LoVo (cell line): ENCODE data around the gene KIF1B.
"Not testable (repeated sequence)": the region's sequence is repeated elsewhere in the genome, so short reads cannot be mapped to it uniquely, and the experiment has no call there.

Experiments used
- DNase-seq: peaks from one replicate; pipeline ENCODE4 v3.0.0-alpha.2; 2016; ENCODE audit warnings: low spot score

KIF1B gene

DNA sequence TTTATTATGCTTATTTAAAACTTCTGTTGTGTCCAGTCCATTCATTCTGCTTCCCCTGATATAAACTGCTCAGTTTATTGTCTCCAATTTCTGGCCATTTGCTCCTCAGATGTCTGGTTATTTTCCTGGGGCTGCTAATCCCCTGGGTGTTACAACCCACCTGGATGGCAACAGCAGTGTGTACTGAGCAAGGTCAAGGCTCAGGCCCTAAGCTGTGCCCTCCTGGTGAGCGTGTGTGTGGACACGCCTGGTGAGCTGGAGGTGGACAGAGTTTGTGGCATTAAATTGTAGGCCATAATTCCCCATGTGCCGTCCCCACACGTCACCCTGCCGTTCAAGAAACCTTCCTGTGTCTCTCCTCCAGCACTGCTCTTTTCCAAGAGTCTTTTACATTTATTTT is 18.1 kb upstream of the KIF1B start:
- DNase-seq: no peak

DNA sequence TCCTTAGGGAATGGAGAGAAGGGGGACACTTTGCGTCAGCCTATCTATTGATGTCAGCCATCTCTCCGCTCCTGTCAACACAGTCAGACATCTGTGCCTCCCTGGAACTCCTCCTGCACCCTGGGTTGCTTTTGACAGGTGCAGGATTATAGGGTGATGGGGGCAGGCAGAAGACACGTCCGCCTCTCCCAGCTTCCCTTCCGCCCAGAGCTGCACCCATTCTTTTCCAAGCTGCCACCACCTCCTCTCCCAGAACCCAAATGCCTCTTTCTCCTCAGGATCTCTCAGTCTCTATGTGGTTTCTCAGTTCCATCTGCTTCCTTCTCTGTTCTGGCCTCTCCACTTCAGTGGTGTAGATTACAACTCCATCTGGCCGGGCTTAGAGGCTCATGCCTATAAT is 17.1 kb upstream of the KIF1B start:
- DNase-seq: no peak

GRCh38 chr1:10195570-10195969 is 14.8 kb upstream of the KIF1B start:
- DNase-seq: peak; percentile 40

DNA sequence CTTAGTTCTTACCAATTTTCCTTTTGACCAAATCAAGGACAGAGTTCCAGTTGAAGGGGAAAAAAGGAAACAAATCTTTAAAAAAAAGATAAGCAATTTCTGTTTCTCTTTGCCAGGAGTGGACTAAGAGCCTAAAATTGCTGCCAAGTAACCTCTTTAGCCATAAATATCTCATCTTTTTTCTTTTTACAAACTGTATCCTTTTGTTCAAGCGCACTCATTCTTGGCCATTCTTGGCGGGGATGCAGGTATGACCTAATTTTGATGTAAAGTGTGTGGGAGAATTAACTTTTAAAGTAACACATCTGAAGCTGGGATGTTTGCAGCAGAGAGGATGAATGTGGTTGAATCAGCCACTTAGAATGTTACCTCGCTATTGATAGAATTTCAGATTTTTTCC is 13.4 kb upstream of the KIF1B start:
- no peak for DNase-seq

GRCh38 chr1:10200620-10201019 is 9.8 kb upstream of the KIF1B start:
- DNase-seq: no peak

DNA sequence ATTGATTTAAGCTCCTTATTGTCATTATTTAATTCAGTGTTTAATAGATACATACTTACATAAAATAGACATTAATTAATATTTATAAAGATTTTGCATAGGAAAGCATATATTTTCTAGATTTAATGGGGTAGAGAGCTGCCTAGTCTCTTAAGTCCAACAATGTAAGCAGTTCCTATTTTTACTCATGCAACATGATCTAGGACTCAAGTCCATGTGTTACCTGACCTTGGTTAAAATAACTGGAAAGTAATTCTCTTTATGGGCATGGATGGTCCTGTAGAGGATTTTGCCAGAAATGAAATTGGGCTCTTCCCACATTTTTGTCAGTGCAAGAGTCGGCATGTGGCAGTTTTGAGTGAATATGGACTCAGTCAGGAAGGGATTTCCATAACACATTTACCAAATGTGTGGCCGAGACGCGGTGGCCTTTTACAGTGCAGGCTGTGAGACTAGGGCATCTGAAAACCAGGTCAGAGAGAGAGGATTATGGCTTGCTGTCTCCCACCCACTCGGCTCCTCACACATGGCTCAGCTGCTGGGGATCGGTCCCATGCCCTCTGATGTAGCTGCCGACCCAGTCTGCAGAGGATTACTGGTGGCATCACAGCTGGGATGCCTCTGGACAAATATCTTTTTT is 6.2 kb upstream of the KIF1B start:
- DNase-seq: no peak

DNA sequence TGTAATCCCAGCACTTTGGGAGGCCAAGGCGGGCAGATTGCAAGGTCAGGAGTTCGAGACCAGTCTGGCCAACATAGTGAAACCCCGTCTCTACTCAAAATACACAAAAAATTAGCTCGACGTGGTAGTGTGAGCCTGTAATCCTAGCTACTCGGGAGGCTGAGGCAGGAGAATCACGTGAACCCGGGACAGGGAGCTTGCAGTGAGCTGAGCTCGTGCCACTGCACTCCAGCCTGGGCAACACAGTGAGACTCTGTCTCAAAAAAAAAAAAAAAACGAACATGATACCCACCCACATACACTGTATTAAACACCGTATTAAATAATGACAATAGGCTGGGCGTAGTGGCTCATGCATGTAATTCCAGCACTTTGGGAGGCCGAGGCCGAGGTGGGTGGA is 5.2 kb upstream of the KIF1B start:
- DNase-seq: not testable (repeated sequence)

DNA sequence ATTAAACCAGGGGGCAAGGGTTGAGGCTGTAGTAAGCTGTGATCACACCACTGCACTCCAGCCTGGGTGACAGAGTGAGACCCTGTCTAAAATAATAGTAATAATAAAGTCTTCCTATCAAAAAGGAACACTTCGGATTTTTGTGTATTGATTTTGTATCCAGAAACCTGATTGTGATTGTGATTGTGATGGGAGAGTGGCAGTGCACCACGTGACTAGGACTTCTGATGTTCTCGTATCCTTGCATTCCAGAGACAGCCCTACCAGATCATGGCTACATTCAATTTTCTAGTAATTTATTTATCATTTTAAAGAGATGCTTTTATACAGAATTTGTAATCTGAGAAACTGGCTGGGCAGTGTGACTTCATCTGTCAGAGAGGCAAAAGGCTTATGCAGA is 2.6 kb upstream of the KIF1B start:
- DNase-seq: no peak

GRCh38 chr1:10208537-10208936 is 1.8 kb upstream of the KIF1B start:
- no peak for DNase-seq

DNA sequence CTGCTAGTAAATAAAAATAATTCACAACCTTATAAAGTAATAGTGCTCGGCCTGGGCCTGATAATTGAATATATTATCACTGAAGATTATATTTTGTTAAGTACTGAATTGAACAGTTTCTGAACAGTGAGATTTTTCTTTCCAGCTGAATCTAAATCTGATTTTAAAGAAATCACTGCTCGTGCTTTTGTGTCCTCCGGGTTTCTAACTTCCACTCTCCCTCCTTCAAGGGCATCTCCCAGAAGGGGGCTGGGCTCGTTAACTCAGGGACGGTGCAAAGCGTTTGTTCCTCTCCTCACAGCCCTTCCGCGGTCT is 823 bp upstream of the KIF1B start:
- DNase-seq: no peak

DNA sequence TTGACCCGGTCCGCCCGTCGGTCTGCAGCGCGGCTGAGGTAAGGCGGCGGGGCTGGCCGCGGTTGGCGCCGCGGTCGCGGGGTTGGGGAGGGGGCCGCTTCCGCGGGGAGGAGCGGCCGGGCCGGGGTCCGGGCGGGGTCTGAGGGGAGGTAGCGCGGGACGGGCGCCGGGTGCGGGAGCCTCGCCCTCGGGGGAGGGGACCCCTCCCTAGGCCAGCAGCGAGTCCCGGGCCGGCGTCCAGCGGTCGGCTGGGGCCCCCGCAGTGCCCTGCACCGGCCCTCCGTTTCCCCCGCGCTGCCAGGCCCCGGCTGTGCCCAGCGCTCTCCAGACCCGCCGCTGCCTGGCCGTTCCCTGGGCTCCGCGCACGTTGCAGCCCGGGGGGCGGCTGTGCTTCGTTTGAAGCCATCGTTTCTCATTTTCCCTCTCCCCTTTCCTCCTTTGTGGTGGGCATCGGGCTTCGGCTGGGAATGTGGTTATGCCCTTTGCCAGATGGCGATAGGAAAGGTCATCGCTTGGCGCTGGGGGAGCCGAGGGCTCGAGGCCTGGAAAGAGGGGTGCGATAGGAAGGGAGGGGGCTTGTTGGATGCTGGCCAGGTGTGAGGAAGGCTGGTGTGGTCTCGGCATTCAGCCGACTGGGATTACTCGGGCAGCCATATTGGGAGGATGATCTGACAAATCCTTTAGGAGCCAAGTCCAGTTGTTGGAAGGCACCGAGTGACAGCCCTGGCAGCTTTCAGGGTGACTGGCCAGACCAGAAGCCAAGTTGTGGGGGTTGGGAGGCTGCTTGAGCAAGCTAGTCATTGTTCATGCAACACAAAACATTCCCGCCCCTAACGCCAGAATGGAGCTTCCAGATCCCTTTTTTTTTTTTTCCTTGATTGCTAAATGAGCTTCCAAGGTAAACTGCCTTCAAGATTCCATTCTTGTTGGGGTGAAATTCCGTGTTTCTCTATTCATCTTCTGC is 753 bp downstream of the KIF1B start:
- peak; percentile 82 for DNase-seq

- no peak for DNase-seq
Measured at GRCh38 chr1:10211805-10212410, 1.5 kb downstream of the KIF1B start.

DNA sequence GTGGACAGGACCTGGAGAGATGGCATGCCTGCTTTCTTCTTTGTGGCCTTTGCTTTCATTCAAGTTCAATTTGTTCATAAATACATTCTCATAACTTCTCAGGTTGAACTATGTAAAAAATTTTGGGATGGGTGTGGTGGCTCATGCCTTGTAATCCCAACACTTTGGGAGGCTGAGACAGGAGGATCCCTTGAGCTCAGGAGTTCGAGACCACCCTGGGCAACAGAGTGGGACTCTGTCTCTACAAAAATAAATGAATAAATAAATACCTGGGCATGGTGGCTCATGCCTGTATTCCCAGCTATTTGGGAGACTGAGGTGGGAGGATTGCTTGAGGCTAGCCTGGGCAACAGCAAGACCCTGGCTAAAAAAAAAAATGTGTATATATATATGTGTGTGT is 2.1 kb downstream of the KIF1B start:
- no peak for DNase-seq

DNA sequence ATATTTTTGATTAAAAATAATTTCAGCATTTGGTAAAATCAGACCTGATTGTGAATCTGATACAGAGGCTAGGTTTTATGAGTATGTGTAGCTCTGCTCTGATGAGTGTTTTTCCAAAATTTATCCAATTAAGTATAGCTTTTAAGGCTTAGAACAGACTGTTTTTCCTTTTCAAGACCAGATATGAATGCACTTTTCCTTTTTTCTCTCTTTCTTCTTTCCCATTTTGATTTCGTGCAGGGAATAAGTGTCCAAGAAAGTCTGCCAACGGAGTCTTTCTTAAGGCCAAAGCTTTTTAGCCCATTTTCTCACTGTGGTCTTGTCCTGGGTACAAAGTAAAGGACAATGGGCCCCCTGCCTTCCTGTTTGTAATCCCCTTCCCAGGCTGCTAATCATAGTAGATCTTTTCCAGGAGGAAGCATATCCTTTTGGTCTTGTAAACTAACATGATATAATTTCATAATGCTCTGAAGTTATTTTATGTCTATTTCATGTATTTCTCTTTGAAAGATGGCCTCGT is 2.9 kb downstream of the KIF1B start:
- DNase-seq: no peak

- DNase-seq: no peak
Measured at GRCh38 chr1:10216090-10216749, 5.8 kb downstream of the KIF1B start.

DNA sequence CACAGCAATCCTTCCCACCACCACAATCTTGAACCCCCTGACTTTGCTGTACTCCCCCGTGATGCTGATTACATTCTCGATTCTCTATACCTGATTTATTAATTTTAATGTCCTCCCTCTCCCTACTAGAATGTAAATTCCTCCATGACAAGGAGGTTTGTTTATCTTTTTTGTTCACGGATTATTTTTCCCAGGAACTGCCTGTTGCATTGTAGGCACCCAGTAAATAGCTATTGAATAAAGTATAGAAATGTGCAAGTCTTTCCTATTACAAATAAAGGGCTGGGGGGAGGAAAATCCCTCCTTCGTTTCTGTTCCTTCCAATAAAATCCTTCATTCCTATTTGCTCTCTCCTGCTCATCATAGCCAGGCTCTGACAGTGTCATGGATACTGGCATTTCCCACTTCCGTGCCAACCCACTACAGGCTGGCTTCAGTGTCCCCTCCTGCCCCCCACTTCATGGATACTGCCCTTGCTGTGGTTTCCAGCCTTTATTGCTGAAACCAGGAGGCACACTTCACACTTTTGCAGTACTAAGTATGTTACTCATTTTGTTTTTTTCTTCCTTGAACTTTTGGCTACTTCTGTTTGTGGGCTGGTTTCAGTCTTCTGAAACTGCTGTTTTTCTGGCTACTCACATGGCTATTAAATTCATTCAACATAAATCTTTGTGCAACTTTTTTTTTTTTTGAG is 7.5 kb downstream of the KIF1B start:
- no peak for DNase-seq

DNA sequence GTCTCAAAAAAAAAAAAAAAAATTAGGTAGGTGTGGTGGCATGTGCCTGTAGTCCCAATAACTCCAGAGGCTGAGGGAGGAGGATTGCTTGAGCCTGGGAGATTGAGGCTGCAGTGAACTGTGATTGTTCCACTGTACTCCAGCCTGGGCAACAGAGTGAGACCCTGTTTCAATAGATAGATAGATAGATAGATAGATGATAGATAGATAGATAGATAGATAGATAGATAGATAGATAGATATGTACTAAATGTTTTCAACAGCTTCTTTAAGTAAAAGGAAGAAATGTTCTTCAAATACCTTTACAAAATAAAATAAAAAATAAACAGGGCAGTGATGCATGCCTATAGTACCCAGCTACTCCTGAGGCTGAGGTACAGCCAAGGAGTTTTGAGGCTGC is 9.8 kb downstream of the KIF1B start:
- no peak for DNase-seq

DNA sequence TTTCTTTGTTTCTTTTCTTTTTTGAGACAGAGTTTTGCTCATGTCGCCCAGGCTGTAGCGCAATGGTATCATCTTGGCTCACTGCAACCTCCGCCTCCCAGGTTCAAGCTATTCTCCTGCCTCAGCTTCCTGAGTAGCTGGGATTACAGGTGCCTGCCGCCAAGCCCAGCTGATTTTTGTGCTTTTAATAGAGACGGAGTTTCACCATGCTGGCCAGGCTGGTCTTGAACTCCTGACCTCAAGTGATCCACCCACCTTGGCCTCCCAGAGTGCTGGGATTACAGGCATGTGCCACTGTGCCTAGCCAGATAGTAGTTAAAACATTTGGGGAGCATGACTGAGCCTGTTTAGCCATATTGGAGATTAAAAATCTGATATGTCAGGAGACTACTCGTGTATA is 10.3 kb downstream of the KIF1B start:
- not testable (repeated sequence) for DNase-seq

DNA sequence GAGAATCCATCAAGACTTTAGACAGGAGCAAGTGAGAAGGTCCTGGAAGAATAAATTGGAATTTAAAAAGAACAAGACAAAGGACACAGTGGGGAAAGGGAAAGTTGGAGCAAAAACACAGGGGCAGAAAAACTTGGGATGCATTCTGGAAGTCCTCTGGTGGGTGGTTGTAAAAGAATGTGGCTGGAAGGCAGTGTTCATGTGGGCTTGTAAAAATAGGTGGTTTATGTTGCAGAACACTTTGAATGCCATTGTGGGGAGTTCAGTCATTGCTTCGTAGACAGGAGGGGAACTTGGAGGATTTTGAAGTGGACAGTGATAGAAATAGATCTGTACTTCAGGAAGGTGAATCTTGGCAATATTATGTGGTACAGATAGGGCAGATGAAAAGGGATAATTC is 15.2 kb downstream of the KIF1B start:
- DNase-seq: no peak

DNA sequence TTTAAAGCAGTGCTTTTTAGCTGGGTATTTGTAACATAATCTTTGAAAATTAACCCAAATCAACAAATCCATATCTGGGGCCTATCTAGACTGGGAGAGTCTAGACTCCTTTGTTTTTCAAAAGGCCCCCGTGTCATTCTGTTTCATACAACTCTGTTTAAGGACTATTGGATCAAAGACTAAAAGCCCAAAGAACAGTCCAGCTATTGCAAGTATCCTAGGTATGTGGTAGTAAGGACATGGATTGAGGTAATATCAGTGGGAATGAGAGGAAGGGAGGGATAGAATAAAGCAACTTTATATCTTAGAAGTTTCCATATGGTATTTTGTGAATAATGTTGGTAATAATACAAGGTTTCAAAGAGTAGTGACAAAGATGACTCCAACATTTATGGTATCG is 18.2 kb downstream of the KIF1B start:
- DNase-seq: no peak

DNA sequence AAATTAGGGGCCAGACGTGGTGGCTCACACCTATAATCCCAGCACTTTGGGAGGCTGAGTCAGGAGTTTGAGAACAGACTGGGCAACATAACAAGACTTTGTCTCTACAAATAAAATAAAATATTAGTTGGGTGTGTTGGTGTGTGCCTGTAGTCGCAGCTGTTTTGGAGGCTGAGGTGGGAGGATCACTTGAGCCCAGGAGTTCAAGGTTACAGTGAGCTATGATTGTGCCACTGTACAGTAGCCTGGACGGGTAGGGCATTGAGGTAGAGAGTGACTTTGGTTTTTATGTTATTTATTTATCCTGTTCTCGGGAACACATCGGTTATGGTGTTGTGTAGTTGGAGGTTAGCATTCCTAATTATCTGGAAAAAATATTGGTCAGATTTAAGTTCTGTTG is 19.5 kb downstream of the KIF1B start:
- DNase-seq: no peak

GRCh38 chr1:10232163-10232562 is 21.8 kb downstream of the KIF1B start:
- no peak for DNase-seq
